A673 (cell line): ENCODE measurements around the gene PHKG1. TPM values are rescaled to one million over a fixed set of nuclear protein-coding genes. Genes with fewer than 3 reads are reported as not detected.

ENCODE experiments used
- BruUV-seq: library from RNA; stranded (reverse); fragments of 400-500 nt; replicated peaks from 2 replicates; lab custom pipeline; 2021; lab: Mats Ljungman, UMichigan
- CTCF ChIA-PET: fragments of 300-600 bp; sonication (Branson Sonifier 250); formaldehyde crosslinking; loops from one replicate; lab custom pipeline; 2022; ENCODE audit warnings: antibody characterized with exemption; lab: Charles Lee
- POLR2A ChIA-PET: fragments of 300-600 bp; sonication (Branson Sonifier 250); formaldehyde crosslinking; loops from one replicate; lab custom pipeline; 2022; ENCODE audit warnings: antibody characterized with exemption; ENCODE audit not compliant: low non-redundant PET; lab: Charles Lee
- DNase-seq: peaks from one replicate; pipeline ENCODE4 v3.0.0-alpha.2; 2015; ENCODE audit warnings: low spot score
- H3K27ac ChIP-seq: fragments of 200-600 bp; sonication (generic); 2 replicates; pipeline ENCODE4 v1.5.1; 2016; ENCODE audit warnings: mixed run types, low read depth, mild to moderate bottlenecking, mixed read lengths, antibody characterized with exemption, low read length; ENCODE audit not compliant: poor library complexity, severe bottlenecking
- H3K27me3 ChIP-seq: fragments of 200-600 bp; sonication (generic); replicated peaks from 2 replicates; pipeline ENCODE4 v1.6.1; 2017; ENCODE audit warnings: mixed run types, low read depth, mild to moderate bottlenecking, mixed read lengths, antibody characterized with exemption, low read length; ENCODE audit not compliant: insufficient read depth, poor library complexity
- H3K36me3 ChIP-seq: fragments of 200-600 bp; sonication (generic); 2 replicates; pipeline ENCODE4 v1.6.1; 2016; ENCODE audit warnings: mixed run types, mild to moderate bottlenecking, mixed read lengths, antibody characterized with exemption, low read length; ENCODE audit not compliant: insufficient read depth, poor library complexity, severe bottlenecking
- H3K4me1 ChIP-seq: fragments of 200-600 bp; sonication (generic); 2 replicates; pipeline ENCODE4 v1.6.1; 2017; ENCODE audit warnings: mixed run types, mild to moderate bottlenecking, mixed read lengths, antibody characterized with exemption, low read length; ENCODE audit not compliant: insufficient read depth, poor library complexity, severe bottlenecking
- H3K4me3 ChIP-seq: fragments of 200-600 bp; sonication (generic); 2 replicates; pipeline ENCODE4 v1.5.1; 2016; ENCODE audit warnings: low read depth, mixed run types, mild to moderate bottlenecking, mixed read lengths, low read length; ENCODE audit not compliant: poor library complexity, severe bottlenecking
- H3K9me3 ChIP-seq: fragments of 200-600 bp; sonication (generic); 2 replicates; pipeline ENCODE4 v1.6.1; 2016; ENCODE audit warnings: mixed run types, low read depth, mild to moderate bottlenecking, mixed read lengths, antibody characterized with exemption, low read length; ENCODE audit not compliant: poor library complexity, severe bottlenecking
- CTCF ChIP-seq: fragments of 300-800, 200-600 bp; sonication (generic); conservative IDR thresholded peaks from 2 replicates; pipeline ENCODE4 v1.5.1; 2017; ENCODE audit warnings: low read depth, mild to moderate bottlenecking, antibody characterized with exemption, low read length, moderate library complexity, mixed read lengths
- EZH2 ChIP-seq: fragments of 200-600 bp; sonication (generic); IDR thresholded peaks from 2 replicates; pipeline ENCODE4 v1.6.1; 2017; ENCODE audit warnings: borderline replicate concordance, low read depth, mild to moderate bottlenecking, mixed read lengths, antibody characterized with exemption, low read length; ENCODE audit not compliant: poor library complexity, severe bottlenecking
- intact Hi-C: fragments of 100-400 bp; cut with micrococcal nuclease; formaldehyde crosslinking; loops from one replicate; pipeline ENCODE4 v1.10.0; 2022; ENCODE audit not compliant: unreplicated experiment
- total RNA-seq: library from RNA; stranded (reverse); gene quantifications from 2 replicates; pipeline ENCODE4 v1.2.3, GENCODE V29; 2021

The PHKG1 gene
- total RNA-seq, 1 experiment from 2014 or later: 2.0 TPM

- Histone ChIP-seq H3K27me3 (no peaks in the 10 kb centered on the region), H3K36me3 (no peaks in the 10 kb centered on the region), H3K4me1 (no peaks in the 10 kb centered on the region), H3K27ac (no peak overlapping the region), H3K4me3 (no peak overlapping the region), H3K9me3 (no peaks in the 10 kb centered on the region)
- CTCF ChIA-PET: no interaction called here
- DNase-seq: no peak
- POLR2A ChIA-PET: no interaction called here
- BruUV-seq: no TSS peak
- intact Hi-C loops: no loop called here
- TF ChIP-seq EZH2: no peak
- TF ChIP-seq CTCF: no peak
These were observed 33.1 kb upstream of the PHKG1 start for GRCh38 chr7:56125831-56126230.

- no peak for TF ChIP-seq EZH2
- no peak for TF ChIP-seq CTCF
- intact Hi-C loops: no loop called here
- H3K9me3 ChIP-seq: no peaks in the 10 kb centered on the region
- H3K36me3 ChIP-seq: no peaks in the 10 kb centered on the region
- H3K27me3 ChIP-seq: no peaks in the 10 kb centered on the region
- POLR2A ChIA-PET: no interaction called here
- H3K27ac ChIP-seq: no peak overlapping the region
- CTCF ChIA-PET: no interaction called here
- no peaks in the 10 kb centered on the region for H3K4me1 ChIP-seq
- H3K4me3 ChIP-seq: no peak overlapping the region
- BruUV-seq: no TSS peak
- no peak for DNase-seq
These were observed 32.2 kb upstream of the PHKG1 start for GRCh38 chr7:56124981-56125380.

GRCh38 chr7:56121440-56121839 lies 28.7 kb upstream of the PHKG1 start:
- H3K27me3 ChIP-seq: no peaks in the 10 kb centered on the region
- ChIA-PET POLR2A (no interaction called here), CTCF (interaction anchor here (0.6 kb wide), 1 partner anchor 32 kb away, joined by 3 read pairs; no protein-coding TSS in a partner anchor)
- no peaks in the 10 kb centered on the region for H3K9me3 ChIP-seq
- BruUV-seq: no TSS peak
- no peak overlapping the region for H3K4me3 ChIP-seq
- TF ChIP-seq CTCF (no peak), EZH2 (no peak)
- intact Hi-C loops: no loop called here
- no peak for DNase-seq
- H3K4me1 ChIP-seq: no peaks in the 10 kb centered on the region
- no peaks in the 10 kb centered on the region for H3K36me3 ChIP-seq
- no peak overlapping the region for H3K27ac ChIP-seq
